DMS 273 (cell line): ENCODE measurements around the gene ALPP.
"Not testable (repeated sequence)": the region's sequence is repeated elsewhere in the genome, so short reads cannot be mapped to it uniquely, and the experiment has no call there.

Source experiments
- DNase-seq: peaks from one replicate; lab custom pipeline; 2025; ENCODE audit not compliant: unreplicated experiment; lab: John Stamatoyannopoulos, UW

ALPP gene

GRCh38 chr2:232379610-232380590, 1.3 kb downstream of the ALPP start:
- DNase-seq = not testable (repeated sequence)

- not testable (repeated sequence) for DNase-seq
Measured at GRCh38 chr2:232381204-232382031, 2.9 kb downstream of the ALPP start.

- DNase-seq = no peak
Measured at GRCh38 chr2:232382331-232383225, 4.0 kb downstream of the ALPP start.

- DNase-seq = no peak
Measured at GRCh38 chr2:232384466-232384865, 5.9 kb downstream of the ALPP start.

- DNase-seq = not testable (repeated sequence)
Measured at GRCh38 chr2:232385058-232385457, 6.5 kb downstream of the ALPP start.

GRCh38 chr2:232385660-232386489, 7.3 kb downstream of the ALPP start:
- DNase-seq = peak; percentile 63

- no peak for DNase-seq
Measured at GRCh38 chr2:232386490-232386739, 7.9 kb downstream of the ALPP start.

GRCh38 chr2:232386740-232387450, 8.3 kb downstream of the ALPP start:
- no peak for DNase-seq

GRCh38 chr2:232387451-232388171, 9.1 kb downstream of the ALPP start:
- DNase-seq = no peak

GRCh38 chr2:232388324-232388891, 9.9 kb downstream of the ALPP start:
- DNase-seq = no peak

- no peak for DNase-seq
Measured at GRCh38 chr2:232389327-232389726, 10.8 kb downstream of the ALPP start.

GRCh38 chr2:232390661-232391060, 12.1 kb downstream of the ALPP start:
- DNase-seq = no peak

- DNase-seq = no peak
Measured at GRCh38 chr2:232393556-232393955, 15.0 kb downstream of the ALPP start.

- not testable (repeated sequence) for DNase-seq
Measured at GRCh38 chr2:232394431-232394830, 15.9 kb downstream of the ALPP start.

- no peak for DNase-seq
Measured at GRCh38 chr2:232395586-232395985, 17.0 kb downstream of the ALPP start.

GRCh38 chr2:232396683-232397082, 18.1 kb downstream of the ALPP start:
- no peak for DNase-seq

GRCh38 chr2:232398293-232399034, 19.9 kb downstream of the ALPP start:
- DNase-seq = no peak
